Retinal pigment epithelial cell (primary cell): ENCODE results near the gene TRPC1.

Experiments used
- DNase-seq: peaks from one replicate; pipeline ENCODE4 v3.0.0-alpha.2; 2010; ENCODE audit warnings: low read depth
- H3K4me3 ChIP-seq: 2 replicates; pipeline ENCODE4 v1.5.1; 2011; ENCODE audit warnings: mild to moderate bottlenecking, low read length, control low read depth, moderate library complexity
- TF ChIP-seq, protein P1 (sequence below): conservative IDR thresholded peaks from 2 replicates; pipeline ENCODE4 v1.5.1; 2011; ENCODE audit warnings: low read depth, low read length, control low read depth, inconsistent platforms

TRPC1 gene

DNA sequence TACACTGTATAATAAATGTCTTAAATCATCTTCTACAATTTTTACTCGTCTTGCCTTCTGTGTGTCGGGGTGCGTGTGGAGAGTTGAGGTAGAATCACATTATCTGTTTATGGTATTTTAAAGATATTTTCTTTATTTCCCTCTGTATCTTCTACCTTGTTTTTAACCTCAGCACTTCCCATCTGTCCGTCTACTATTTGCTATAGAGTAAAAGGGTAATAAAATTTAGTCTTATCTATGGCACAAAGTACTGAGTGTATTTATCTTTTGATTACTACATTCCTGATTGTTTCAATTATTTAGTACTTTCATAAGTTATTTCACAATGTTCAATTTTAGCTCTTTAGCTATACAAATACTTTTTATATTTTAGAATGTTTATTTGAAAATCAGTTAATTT, 62.2 kb downstream of the TRPC1 start:
- TF ChIP-seq, protein P1, sequence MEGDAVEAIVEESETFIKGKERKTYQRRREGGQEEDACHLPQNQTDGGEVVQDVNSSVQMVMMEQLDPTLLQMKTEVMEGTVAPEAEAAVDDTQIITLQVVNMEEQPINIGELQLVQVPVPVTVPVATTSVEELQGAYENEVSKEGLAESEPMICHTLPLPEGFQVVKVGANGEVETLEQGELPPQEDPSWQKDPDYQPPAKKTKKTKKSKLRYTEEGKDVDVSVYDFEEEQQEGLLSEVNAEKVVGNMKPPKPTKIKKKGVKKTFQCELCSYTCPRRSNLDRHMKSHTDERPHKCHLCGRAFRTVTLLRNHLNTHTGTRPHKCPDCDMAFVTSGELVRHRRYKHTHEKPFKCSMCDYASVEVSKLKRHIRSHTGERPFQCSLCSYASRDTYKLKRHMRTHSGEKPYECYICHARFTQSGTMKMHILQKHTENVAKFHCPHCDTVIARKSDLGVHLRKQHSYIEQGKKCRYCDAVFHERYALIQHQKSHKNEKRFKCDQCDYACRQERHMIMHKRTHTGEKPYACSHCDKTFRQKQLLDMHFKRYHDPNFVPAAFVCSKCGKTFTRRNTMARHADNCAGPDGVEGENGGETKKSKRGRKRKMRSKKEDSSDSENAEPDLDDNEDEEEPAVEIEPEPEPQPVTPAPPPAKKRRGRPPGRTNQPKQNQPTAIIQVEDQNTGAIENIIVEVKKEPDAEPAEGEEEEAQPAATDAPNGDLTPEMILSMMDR, result no peak
- H3K4me3 ChIP-seq, result no peak overlapping the region
- DNase-seq, result no peak

DNA sequence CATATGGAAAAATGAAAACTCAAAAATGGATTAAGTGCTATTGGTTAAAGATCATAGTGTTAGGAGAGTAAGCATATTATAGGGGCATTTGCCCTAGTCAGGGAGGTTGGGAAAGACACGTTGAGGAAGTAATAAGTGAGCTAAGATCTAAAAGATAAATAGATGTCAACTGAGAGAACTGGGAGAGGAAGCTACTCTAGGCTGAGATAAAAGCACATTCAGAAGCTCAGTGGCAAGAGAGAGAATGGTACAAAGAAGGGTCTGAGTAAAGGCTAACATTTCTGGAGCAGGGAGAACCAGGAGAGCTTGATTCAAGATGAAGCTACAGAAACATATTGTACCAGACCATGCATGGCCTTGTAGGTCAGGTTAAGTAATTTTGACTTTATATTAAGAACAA, 63.9 kb downstream of the TRPC1 start:
- TF ChIP-seq, protein P1, result no peak

DNA sequence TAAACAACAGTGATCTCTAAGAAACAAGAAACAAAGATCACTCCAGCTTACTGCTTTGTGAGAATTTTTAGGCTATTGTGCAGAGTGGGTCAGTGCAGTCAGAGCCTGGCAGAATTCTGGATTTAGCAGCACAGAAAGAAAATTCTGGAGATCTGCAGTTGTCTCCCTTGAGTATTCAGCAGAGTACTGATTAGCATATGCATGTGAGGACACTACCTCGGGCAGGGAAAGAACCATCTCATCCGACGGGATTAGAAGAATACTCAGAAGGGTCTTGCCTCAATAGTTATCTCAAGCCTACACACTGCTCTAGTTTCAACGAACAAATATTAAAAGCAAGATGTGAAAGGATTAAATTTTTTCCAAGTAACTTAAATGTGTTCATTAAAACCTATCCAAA, 70.7 kb downstream of the TRPC1 start:
- DNase-seq, result no peak
- H3K4me3 ChIP-seq, result no peak overlapping the region
- TF ChIP-seq, protein P1, result no peak

More for the DNA sequence above, 63.9 kb downstream of the TRPC1 start:
- H3K4me3 ChIP-seq, result no peak overlapping the region
- no peak for DNase-seq

DNA sequence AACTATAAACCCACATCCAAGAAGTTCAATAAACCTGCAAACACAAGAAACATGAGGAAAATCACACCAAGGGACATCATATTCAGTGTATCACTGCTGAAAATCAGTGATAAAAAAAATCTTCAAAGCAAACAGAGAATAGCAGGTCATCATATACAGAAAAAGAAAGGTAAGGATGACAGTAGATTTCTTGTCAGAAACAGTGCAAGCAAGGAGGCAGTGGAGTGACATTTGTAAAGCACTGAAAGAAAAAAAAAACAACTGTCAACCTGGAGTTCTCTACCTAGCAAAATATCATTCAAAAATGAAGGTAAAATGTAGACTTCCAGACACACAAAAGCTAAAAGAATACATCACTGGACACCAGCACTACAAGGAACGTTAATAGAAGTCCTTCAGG, 71.5 kb downstream of the TRPC1 start:
- no peak for DNase-seq
- H3K4me3 ChIP-seq, result no peak overlapping the region
- TF ChIP-seq, protein P1, result no peak

DNA sequence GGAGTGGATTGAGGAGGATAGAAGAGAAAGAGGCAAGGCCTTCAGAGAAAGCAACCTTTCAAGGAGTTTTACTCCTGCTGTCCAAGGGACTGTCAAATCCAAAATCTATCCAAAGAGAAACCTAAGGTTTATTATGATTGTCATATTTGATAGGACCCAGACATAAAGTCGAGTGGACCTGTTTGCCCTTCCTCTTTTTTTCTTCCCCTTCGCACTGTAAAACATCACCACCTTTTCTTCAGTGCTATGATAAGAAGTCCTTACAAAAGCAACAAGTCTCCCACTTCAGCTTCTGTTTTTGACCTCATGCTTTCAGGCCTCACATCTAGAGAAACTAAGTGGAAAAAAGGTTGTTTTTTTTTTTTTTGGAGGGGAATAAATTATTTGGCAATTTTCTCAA, 73.0 kb downstream of the TRPC1 start:
- no peak overlapping the region for H3K4me3 ChIP-seq
- no peak for DNase-seq
- TF ChIP-seq, protein P1, result no peak

DNA sequence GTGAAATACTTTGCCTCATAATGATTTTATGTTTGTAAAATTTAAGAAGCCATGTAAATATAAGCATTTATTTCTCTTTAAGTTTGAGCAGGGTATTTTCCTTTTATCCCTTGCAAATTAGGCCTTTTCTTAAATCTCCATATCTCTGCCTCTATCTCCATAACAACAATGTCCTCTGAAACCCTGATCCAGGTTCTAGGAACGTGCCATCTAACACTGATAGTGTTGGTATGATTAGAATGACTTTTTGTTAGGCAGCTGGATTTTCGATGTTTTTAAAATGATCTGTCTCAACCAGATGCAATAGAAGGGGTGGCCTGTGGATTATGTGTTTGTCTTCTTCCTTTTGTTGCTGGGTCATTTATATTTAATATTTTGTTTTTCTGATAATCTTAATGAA, 77.9 kb downstream of the TRPC1 start:
- TF ChIP-seq, protein P1, result no peak
- DNase-seq, result no peak
- H3K4me3 ChIP-seq, result no peak overlapping the region

DNA sequence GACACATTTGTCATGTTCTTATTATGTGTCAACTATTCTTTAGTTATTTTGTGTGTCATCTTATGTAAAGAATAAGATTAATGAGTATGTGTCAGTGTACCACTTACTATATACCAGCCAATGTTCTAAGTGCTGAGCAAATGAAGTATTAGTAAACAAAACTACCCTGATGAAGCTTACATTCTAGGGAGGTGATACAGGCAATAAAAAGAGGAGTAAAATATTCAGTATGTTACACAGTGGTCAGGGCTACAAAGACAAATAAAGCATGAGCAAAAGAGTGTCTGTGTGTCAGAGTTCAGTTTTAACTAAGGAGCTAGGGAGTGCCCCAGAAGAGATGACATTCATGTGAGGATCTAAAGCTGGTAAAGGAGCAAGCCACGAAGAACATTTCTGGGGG, 79.1 kb downstream of the TRPC1 start:
- TF ChIP-seq, protein P1, result no peak
- no peak overlapping the region for H3K4me3 ChIP-seq
- DNase-seq, result no peak
